SIG-M5 treated with dmso at 0.1 percent for 504 hours (cell line): ENCODE data around the gene MMP19.

Experiments used
- DNase-seq: peaks from one replicate; lab custom pipeline; 2025; ENCODE audit not compliant: unreplicated experiment; lab: John Stamatoyannopoulos, UW

MMP19 gene

DNA sequence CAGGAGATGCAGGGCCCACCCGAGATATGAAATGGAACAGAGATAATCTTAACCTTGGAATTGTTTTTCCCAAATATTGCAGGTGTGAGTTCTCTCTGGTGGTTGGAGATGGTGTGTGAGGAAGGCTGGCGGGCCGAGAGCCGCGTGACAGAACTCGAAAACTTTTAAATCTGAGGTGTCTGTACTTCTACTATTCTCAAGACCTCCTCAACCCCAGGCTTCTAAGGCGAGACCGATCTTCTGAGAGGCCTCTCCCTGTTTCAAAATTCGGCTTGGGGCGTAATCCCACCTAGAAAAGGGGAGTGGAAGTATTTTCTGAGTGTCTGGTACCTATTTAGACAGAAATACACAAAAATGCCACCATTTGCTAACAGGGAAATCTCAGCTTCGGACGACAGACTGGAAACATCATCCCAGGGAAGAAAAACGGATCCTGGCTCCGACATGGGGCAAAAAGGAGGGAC lies 25.8 kb downstream of the MMP19 start:
- DNase-seq = no peak

DNA sequence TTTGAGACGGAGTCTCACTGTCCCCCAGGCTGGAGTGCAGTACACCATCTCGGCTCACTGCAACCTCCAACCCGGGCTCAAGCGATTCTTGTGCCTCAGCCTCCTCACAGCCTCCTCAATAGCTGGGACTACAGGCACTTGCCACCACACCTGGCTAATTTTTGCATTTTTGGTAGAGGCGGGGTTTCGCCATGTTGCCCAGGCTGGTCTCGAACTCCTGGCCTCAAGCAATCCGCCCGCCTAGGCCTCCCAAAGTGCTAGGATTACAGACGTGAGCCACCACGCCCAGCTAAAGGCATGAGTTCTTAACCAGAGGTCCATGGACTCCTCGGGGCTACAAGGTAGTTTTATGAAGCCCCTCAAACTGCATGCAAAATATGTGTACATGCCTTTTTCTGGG lies 27.3 kb downstream of the MMP19 start:
- DNase-seq = no peak

DNA sequence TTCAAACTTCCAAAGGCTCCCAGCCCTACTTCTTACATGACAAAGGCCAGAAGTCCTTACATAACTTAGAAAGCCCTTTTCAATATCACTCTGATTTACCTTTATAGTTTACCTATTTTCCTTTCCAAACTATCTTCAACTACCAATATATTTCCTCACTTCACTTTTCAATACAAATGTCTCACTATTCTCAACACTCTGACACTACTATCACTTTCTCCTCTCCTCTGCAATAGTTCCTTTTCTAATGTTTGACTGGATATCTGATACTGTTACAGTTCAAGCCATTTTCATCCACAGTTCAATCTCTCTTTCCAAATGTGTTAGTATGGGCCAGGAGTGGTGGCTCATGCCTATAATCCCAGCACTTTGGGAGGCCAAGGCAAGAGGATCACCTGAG lies 28.5 kb downstream of the MMP19 start:
- DNase-seq = no peak

DNA sequence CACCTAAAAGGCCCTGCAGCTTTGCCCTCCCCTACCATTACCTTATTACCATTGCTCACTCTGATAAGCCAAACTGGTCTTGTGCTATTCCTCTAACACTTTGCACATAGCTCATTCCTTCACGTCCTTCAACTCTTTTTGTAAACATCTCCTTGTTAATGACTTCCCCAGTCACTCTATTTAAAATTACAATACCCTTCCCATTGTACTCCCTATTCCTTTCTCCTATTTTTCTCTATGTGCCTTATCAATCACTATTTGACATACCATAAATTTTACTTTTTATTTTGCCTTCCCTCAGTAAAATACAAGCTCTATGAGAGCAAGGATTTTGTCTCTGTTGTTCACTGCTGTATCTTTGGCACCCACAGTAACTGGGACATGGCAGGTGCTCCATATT lies 30.6 kb downstream of the MMP19 start:
- DNase-seq = no peak

DNA sequence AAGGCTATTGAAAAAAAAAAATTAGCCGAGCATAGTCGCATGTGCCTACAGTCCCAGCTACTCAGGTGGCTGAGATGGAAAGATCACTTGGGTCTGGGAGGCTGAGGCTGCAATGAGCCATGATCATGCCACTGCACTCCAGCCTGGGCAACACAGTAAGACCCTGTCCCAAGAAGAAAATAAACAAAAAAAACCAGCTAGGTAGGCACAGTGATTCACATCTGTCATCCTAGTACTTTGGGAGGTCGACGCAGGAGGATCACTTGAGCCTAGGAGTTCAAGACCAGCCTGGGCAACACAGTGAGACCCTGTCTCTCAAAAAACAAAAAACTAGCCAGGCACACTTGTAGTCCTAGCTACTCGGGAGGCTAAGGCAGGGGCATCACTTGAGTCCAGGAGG lies 33.5 kb downstream of the MMP19 start:
- no peak for DNase-seq

DNA sequence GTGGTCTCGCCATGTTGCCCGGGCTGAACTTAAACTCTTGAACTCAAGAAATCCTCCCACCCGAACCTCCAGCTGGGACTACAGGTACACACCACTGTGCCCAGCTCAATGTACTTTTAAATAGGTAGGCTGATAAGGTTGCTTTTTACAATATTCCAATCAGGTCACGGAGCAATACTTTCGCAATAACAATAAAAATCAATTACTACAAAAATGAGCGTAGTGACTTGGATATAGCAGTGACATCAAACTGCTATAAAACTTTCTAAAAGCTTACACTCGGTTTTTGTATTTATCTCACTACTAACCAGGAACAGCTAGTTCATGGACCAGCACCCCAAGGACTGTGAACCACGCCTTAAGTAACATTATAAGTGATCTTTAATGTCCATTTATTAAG lies 35.8 kb downstream of the MMP19 start:
- DNase-seq = no peak

DNA sequence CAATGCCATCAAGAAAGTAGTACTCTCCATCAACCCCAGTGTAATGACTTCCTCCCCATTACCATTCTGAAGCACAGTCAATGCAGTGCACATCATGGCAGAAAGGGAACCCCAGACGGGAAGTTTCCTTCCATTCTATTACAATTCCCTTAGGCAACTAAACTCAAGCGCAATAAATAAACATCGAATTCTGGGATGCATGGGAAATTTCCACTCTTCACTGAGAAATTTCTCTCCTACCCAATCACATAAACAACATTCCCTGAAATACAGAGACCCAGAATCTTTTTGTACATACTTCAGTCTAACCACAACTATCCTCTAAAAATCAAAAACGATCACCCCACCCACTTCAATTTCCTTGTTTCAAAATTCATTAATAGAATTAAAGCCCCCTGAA lies 45.2 kb downstream of the MMP19 start:
- no peak for DNase-seq

DNA sequence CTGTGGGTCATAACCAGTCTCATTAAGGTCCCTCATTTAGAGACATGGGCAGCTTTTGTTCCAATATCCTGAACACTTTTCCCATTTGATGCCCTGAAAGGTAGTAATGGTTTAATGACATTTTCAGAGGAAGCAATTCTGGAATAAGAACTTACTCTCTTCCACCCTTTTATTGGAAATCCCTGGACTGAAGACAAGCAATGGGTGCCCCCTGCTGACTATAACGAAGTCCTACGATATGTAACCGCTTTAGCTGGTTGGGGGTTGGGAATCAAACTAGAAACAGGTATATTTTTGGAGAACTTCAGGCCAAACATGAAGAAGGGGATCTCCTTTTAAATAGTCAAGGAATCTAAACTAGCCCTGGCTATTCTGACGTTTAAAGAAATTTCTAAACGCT lies 45.7 kb downstream of the MMP19 start:
- peak; percentile 20 for DNase-seq

DNA sequence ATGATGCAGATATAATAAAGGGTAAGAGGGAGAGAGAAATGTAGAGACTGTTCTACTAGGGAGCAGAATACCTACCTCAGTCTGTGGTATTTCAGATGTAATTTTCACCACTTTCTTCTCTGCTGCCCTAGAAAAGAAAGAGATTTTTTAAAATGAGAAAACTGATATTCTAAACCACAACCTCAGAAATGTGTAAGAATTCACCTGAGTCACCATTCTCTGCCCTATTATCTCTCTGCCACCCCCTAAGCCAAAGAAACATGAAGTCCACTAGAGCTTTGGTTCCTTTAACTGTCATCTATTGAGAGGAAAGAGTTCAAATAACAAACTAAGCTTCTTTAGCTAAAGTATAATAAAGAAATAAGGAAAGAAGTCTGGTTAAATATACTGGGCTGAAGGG lies 46.8 kb downstream of the MMP19 start:
- DNase-seq = no peak

DNA sequence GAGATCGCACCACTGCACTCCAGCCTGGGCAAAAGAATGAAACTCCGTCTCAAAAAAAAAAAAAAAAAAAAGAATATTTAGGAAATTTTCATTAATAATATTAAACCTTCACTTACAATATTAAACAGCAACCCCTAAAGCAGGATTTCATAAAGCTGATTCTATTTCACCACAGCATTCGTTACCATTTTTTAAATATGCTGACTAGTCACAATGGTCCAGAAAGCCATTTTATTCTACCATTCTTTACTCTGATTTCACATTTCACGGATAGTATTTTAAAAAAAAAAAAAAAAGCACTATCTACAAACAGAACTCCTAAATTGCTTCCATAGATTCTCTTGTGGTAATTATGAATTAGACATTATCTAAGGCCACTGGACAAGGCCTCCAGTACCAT lies 52.8 kb downstream of the MMP19 start:
- no peak for DNase-seq

DNA sequence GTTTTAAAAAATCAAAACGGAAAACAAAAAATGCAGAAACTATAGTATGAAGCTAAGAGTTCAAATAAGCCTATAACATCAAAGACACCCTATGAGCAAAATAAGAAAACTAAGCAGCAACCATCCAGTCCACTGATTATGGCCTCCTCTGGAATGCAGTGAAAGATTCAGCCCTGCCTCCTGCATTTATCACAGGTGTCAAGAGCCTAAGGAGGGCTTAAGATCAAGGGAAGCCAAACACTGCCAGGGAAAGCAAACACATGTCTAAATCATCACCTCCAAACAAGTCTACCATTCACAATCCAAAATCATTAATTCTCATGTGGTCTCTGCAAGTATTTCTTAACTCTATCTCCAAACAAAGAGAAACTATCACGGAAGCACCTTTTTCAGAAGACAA lies 53.6 kb downstream of the MMP19 start:
- DNase-seq = no peak

DNA sequence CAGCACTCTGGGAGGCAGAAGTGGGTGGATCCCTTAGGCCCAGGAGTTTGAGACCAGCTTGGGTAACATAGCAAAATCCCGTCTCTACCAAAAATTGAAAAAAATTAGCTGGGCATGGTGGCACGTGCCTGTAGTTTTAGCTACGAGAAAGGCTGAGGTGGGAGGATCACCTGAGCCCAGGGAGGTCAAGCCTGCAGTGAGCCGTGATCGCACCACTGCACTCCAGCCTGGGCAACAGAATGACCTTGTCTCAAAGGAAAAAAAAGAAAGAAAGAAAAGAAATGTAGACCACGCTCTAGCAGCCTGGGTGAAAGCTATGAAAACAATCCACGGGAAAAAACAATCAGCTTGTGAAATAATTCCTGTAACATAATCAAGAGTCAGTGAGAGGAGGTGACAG lies 54.2 kb downstream of the MMP19 start:
- no peak for DNase-seq
